ENCODE measurements around the gene MPHOSPH10. TPM values are rescaled to one million over a fixed set of nuclear protein-coding genes. Genes with fewer than 3 reads are reported as not detected.
"Not testable (repeated sequence)": the region's sequence is repeated elsewhere in the genome, so short reads cannot be mapped to it uniquely, and the experiment has no call there.

MPHOSPH10 gene
- polyA plus RNA-seq, 4 donors, result 42.9 to 51.2 (median 48.0) TPM

DNA sequence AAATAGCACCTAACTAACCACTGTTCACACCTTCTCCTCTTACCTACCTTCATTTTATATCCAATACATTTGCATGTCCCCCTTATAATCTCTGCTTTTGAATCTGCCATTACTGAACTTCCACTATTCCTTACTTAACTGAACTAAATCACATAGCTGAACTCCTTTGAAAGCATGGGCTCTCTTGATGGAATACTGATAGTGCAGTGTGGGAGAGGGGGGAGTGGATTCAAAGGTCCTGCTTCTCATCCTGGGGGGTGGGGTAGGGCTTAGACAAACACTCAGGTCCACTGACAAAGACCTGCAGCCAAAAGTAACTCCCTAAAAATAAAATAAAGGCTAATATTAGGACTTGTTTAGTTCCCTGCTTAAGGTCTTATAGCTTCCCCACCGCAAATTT is 9.0 kb upstream of the MPHOSPH10 start:
- DNase-seq (ENCODE audit: low read depth in 4 of 4, low spot score in 2 of 4), result no peak

DNA sequence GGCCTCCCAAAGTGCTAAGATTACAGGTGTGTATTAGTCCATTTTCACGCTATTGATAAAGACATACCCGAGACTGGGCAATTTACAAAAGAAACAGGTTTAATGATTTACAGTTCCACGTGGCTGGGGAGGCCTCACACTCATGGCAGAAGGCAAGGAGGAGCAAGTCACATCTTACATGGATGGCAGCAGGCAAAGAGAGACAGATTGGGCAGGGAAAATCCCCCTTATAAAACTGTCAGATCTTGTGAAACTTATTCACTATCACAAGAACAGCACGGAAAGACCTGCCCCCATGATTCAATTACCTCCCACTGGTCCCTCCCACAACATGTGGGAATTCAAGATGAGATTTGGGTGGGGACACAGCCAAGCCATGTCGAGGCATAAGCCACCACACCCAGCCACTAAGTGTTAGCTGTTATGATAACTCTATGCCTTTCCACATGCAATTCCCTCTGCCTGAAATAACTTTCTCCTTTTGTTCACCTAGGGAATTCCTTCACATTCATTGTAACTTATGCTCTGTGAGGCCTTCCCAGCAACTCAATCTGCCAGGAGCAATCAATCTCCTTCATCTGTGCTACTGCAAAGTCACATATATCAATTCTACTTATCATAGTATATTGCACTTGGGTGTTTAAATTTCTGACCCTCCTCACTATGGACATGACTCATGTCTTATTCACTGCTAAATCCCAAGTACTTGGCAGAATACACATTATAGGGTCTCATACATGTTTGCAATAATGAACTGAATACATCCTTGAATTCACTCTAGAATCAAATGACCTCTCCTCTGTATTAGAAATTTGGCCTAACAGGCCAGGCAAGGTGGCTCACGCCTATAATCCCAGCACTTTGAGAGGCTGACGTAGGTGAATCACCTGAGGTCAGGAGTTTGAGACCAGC is 7.8 kb upstream of the MPHOSPH10 start:
- DNase-seq (ENCODE audit: low read depth in 4 of 4, low spot score in 2 of 4), result no peak

DNA sequence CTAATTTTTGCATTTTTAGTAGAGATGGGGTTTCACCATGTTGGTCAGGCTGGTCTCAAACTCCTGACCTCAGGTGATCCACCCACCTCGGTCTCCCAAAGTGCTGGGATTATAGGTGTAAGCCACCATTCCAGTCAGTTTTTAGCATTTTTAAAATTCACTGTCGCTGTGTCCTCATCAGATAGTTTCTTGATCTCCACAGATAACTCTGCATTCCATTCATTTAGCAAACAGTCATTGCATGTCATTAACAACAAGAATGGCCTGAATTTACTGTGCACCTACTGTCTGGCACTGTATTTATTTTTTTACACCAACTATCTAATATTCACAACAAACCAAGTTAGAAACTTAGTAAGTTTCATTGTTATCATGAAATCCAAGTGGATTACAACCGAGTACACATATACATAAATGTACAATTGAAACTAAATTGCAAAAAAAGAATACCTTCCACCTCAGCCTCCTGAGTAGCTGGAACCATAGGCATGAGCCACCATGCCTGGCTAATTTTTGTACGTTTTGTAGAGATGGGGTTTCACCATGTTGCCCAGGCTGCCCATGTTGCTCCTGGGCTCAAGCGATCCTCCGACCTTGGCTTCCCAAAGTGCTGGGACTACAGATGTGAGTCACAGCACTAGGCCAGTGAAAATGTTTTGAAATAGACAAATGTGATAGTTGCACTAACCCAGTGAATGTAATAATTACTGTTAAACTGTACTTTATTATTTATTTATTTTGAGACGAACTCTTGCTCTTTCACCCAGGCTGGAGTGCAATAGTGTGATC is 4.7 kb upstream of the MPHOSPH10 start:
- DNase-seq (ENCODE audit: low read depth in 4 of 4, low spot score in 2 of 4), result no peak

DNA sequence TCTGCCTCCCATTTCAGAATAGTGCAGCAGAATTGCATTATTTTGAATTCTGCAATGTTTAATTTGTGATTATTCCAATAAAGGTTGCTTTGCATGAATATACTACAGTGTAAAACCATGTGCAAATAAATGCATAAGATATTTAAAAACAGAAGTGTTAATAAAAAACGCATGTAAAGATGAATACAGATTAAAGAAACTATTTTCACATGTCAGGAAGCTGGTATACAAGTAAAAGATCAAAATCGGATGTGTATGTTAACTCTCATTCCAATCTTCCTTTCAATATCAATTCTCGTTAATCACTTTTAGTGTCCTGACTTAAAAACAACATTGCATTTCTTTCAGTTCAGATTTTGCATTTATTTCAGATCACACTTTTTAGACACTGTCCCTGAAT is 3.5 kb upstream of the MPHOSPH10 start:
- no peak for DNase-seq (ENCODE audit: low read depth in 4 of 4, low spot score in 2 of 4)

DNA sequence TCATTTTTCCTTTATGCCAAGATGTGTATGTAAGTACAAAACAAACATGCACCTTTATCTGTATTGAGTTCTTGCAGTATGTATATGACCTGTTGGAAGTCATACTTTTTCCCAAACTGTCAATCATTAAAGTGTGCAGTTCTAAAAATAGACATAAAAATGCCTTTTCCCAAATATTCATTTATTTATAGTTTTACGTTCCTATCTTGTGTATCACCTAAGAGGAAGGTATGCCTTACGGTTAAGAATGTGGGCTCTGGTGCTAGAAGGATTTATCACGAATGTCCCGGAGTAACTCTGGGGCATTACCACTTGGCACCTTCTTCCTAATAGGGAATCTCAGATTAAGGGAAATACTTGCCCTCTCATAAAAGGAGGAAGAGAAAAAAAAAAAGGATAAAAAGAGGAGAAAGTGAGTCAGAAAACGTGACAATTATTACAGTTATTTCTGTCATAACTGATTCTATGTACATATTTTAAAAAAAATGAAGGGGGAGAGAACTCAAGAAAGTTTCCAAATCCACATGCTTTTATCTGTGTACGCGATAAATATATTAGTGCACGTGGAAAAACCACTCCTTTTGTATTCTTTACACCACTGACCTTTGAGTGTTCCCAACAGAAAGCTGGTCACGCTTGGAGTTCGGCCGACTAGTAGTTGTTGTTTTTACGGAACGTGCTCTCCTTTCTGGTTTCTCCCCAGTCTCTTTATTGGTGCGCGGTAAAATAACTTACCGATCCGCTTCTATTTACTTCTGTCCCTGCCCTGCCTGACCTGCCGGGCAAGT is 1.1 kb upstream of the MPHOSPH10 start:
- peak in 3 of 4 donors; percentile 1 to 52 (median 19) for DNase-seq (ENCODE audit: low read depth in 4 of 4, low spot score in 2 of 4)

DNA sequence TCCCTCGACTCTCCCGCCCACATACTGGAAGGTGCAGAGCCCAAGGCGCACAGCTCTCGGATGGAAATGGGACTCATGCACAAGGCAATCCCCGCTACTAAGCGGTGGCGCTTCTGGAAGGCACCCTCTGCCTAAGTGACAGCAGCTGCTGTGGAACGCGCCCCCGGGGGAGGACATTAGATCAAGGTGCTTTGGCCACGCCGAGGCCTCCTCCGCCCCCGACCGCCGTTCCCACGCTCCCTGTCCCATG is 607 bp upstream of the MPHOSPH10 start:
- no peak for DNase-seq (ENCODE audit: low read depth in 4 of 4, low spot score in 2 of 4)

DNA sequence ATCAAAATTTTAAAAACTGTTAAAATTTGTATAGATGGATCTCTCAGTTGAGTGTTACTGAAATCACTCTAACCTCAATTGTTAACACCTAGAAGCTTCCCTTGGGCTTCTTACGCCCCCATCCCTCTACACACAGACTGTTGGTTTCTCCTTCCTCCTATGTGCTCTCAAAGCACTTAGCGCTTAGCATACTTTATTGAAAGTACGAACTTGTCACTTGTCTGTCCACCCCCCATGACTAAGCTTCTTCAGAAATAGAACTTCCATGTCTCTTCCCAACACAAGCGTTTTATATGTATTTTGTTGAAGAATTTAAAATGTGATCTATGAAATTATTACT is 441 bp downstream of the MPHOSPH10 start:
- no peak for DNase-seq (ENCODE audit: low read depth in 4 of 4, low spot score in 2 of 4)

DNA sequence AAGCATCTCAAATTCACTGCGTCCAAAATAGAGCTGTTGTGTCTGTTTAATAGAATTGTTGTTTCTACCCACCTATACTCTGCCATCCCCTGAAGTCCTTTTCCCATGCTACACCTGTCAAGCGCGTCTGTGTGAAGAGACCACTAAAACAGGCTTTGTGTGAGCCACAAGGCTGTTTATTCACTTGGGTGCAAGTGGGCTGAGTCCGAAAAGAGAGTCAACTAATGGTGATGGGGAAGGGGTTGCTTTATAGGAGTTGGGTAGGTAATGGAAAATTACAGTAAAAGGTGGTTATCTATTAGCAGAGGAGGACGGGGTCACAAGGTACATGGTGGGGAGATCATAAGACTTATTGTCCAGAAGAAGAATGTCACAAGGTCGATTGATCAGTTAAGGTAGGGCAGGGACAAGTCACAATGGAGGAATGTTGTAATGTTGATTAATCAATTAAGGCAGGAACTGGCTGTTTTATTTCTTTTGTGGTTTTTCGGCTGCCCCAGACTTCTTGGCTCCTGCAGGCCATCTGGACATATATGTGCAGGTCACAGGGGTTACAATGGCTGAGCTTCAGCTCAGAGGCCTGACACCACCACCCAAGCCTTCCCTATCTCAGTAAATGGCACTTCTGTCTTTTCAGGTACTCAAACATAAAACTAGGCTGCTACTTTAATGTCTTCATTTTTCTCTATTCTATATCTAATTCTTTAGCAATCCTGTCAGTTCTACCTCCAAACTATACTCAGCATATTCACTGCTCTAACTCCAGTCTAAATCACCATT is 1.1 kb downstream of the MPHOSPH10 start:
- DNase-seq (ENCODE audit: low read depth in 4 of 4, low spot score in 2 of 4), result not testable (repeated sequence)

DNA sequence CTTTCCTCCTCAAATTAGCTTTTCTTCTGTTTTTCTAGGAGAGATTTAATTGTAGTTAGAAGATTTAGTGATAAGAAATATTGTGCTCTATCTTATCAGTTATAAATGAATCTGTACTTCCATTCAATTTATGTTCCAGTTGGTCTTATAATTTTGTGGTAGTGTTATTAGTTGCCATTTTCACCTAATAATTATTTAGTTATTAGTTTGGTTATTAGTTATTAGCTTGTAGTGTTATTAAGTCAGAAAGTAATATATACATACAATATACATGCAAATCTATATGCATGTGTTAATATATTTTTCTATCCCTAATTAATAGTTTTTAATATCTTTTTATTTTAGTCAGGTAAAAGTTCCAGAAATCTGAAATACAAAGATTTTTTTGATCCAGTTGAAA is 3.2 kb downstream of the MPHOSPH10 start:
- DNase-seq (ENCODE audit: low read depth in 4 of 4, low spot score in 2 of 4), result no peak

DNA sequence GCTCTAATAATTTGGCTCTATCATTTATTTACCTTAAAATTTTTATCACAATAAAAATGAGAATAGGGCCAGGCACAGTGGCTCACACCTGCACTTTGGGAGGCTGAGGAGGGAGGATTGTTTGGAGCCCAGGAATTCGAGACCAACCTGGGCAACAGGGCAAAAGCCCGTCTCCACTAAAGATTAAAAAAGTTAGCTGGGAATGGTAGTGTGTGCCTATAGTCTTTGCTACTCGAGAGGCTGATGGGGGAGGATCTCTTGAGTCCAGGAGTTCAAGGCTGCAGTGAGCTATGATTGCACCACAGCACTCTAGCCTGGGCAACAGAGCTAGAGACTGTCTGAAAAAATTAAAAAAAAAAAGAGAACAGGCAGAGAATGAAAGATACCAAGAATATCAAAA is 5.7 kb downstream of the MPHOSPH10 start:
- no peak for DNase-seq (ENCODE audit: low read depth in 4 of 4, low spot score in 2 of 4)

DNA sequence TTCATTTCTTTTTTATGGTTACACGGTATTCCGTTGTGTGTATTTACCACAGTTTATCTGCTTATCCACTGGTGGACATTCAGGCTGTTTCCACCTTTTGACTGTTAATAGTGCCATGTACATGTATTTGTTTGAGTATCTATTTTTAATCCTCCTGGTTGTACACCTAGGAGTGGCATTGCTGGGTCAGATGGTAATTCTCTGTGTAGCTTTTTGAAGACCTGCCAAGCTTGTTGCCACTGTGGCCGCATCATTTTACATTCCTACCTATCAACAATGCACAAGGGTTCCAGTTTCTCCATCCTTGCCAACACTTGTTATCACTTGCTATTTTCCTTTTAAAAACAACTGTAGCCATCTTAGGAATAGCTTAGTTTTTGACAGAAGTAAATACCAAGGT is 13.3 kb downstream of the MPHOSPH10 start:
- no peak for DNase-seq (ENCODE audit: low read depth in 4 of 4, low spot score in 2 of 4)

DNA sequence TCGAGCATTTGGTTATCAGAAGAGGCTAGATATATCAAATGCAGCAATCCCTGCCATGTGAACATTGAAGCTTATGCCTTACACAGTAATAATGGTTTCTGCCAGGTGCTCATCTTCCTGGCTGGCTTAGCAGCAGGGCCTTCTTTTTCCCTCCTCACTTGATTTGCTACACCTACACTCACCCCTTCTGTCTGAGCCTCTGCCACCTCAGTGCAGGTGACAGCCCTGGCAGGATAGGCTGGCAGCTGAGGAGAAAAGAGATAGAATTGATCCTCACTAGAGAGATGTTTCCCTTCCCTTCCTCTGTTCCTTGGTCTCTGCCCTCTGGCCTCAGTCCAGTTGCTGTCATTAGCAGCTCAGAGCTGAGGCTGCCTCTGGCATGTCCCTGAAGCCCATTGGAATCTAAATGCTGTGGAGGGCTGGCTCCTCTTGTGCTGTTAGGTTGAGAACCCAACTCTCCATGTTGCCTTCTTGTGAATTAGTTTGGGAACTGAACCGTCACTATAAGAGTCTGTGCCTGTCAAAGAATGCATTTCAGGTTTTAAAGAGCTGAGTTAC is 18.2 kb downstream of the MPHOSPH10 start:
- DNase-seq (ENCODE audit: low read depth in 4 of 4, low spot score in 2 of 4), result no peak

DNA sequence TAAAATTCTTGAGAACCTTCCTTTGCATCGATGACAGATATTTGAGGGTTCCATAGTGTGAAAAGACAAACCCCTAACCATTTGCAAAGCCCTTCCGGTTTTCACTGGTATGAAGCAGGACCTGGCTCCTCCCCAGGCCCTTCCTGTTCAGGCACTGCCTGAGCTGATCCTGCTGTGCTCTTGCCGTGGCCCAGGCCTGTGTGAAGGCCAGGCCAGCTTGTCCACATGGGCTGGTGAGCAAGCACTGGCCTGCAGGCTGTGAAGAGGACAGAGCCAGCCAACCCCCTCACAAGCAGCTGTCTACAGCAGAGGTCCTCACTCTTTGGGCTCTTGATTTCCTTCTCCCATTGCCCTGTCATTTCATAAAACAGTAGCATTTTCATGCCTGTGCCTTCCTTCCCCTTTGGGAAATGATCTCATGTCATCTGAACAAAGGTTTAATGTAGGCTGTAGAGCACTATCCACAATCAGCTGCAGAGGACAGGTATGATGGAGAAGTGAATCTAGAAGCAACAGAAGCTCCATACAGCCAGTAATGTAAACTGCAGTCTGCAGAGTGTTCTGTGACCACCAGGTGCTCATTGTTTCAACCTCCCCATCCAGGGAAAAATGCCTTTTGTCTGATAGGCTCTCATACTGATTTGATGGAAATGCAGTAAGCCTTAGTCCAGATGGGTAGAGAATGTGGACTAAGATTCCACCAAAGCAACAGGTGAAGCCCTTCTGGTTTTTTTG is 19.8 kb downstream of the MPHOSPH10 start:
- DNase-seq (ENCODE audit: low read depth in 4 of 4, low spot score in 2 of 4), result no peak

DNA sequence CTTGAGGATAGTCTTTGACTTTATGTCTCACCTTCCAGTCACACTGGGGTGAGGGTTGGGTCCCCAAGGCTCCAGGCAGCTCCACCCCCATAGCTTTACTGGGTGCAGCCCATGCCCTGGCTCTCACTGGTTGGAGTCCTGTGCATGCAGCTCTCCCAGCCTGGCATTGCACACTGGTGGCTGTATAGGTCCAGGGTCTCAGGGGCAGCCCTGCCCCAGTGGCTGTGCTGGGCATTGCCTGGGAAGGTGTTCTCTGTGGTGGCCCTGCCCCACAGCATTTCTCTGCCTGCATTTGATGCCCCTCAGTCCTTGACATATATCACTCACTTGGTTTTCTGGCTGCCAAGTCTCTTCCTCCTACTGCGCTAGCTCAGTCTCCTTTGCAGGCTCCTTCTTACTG is 21.2 kb downstream of the MPHOSPH10 start:
- DNase-seq (ENCODE audit: low read depth in 4 of 4, low spot score in 2 of 4), result no peak

DNA sequence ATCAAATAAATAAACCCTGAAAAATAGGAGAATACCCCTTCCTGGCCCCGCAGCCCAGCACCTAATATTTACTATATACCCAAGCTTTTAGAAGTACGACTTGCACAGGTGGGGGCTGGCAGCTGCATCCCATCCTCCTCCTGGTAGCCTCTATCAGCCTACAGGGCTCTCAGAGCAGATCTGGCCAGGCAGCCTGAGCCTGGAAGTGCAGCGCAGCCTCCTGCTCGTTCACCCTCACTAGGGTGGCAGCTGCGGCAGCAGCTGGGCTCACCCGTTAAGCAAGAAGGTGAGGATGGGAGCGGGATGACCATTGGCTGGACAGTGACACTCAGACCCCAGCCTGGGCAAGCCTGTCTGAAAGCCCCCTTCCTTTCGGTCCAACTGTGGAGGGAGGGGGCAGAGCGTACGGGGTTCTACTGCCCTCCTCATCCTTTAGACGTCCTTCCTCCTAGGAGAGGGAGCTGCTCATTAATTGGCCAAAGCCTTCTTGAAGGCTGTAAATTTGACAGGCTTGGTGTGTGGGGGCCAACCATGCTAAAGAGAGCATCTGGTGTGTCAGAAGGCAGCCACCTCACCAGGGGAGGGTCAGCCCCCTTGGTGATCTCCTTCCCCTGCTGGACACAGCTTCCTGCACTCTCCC is 23.3 kb downstream of the MPHOSPH10 start:
- no peak for DNase-seq (ENCODE audit: low read depth in 4 of 4, low spot score in 2 of 4)

DNA sequence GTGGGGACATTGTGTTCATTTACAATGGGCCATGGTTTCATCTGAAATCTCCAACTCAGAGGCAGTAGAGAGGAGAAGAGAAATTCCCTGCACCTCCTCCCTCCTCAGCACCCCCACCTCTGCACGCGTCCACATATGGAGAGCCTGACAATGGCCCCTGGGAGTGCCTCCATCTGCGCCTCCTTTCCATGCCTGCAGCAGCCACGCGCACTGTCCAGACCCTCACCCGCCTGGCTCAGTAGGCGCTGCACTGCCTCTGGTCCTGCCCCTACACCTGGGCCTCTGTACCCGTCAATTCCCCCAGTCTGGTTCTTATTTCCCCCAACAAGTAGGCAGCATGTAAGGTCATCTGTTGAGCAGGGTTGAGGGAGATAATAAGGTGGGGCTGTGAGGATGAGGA is 23.8 kb downstream of the MPHOSPH10 start:
- no peak for DNase-seq (ENCODE audit: low read depth in 4 of 4, low spot score in 2 of 4)

DNA sequence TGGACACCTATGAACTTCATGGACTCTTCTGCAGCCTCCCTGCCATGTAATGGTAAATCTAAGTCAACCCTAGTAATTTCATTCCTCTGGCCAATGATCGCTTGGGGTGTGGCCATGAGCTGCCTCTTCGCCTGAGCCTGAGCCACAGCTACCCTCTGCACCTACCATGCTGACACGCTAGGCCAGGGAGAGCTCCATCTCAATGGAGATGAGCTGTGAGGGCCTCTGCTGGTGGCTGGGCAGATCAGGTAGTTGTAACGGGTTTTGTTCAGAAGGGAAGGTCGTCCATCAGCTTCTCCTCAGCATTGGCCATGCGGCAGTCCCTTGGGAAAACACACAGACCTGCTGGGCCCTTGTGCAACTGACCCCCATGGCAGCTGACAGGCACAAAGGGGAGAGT is 24.4 kb downstream of the MPHOSPH10 start:
- DNase-seq (ENCODE audit: low read depth in 4 of 4, low spot score in 2 of 4), result no peak

DNA sequence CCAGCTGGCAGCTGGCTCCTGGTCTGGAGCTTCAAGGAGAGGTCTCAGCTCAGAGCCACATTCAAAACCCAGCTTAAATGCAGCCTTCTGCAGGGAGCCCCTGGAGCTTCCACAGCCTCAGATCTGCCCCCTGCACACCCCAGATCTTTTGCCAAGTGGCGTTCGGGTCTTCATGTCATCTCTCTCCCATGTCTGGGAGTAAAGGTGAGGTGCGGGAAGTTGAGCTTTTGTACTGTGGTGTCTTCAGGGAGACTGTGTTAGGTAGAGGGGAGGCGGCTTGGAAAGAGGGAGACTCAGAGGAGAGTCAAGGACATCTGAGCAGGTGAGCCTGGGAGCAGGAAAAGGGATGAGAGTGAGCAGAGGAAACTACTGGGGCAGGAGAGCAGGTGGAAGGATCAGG is 25.4 kb downstream of the MPHOSPH10 start:
- no peak for DNase-seq (ENCODE audit: low read depth in 4 of 4, low spot score in 2 of 4)

DNA sequence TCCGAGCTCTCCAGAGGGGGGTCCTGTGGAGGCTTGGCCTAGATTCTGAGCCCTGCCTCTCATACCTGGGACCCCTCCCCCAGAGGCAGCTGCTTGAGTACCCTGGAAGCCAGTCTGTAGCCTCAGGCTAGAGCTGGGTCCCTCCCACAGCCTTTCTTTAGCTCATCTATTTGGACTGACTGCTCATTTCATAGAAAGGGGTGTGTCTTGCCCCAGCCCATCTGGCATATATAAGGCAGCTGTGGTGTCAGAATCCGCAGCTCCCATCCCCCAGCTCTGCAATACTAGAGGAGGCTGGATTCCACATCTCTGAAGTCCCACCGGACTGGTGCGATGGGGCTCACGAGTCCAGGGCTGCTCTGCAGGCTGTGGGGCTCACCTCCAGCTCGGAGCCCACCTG is 26.1 kb downstream of the MPHOSPH10 start:
- peak; percentile 15 to 49 (median 38) for DNase-seq (ENCODE audit: low read depth in 4 of 4, low spot score in 2 of 4)
